Measurements from ENCODE around the gene IRAK1. TPM values are rescaled to one million over a fixed set of nuclear protein-coding genes. Genes with fewer than 3 reads are reported as not detected.

IRAK1 gene
- total and polyA plus RNA-seq, 2 of the 8 experiments (the other 6 are each of a cell fraction or from before 2014, with no cell fraction given): 26.6 to 41.7 TPM

DNA sequence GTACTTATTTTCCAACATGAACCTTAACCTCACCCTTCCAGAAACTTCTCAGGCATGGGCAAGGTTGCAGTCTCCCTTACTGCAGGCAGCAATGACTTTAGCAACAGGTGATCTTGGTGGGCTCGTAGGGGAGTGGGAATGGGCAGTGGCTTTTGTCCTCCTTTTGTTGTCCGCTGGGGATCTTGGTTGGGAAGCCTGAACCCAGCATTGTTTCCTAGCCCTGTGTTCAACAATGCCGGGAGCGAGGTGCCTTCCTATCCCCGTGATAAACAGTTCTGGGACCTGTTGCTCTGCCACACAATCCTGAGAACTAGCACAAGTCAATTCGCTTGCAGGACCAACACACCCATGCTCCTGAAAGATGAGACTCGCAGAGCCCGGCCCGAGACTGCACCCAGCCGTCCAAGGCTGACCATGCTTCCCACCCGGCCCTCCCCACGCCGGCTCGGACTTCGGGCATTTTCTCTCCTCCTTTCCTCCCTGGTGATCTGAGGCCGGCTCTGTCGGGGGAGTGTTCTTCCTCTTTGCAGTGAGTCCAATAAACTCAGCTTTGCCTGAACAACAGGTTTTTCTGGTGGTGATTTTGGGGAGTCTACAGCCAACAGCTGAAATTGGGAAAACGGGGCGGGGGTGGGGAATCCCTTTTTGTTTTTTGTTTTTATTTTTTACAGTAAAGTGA, 20.2 kb downstream of the IRAK1 start:
- no peak overlapping the region for H2BK20ac ChIP-seq (ENCODE audit: low read length)
- ChIA-PET CTCF (ENCODE audit: partially characterized antibody) (interaction anchor here (0.6 to 1.9 kb wide), 3 partner anchors 9 to 14 kb away, joined by 3 to 9 read pairs (median 4); no protein-coding TSS in a partner anchor), POLR2A (ENCODE audit: partially characterized antibody) (interaction anchor here (0.6 to 2.8 kb wide), 5 partner anchors 12 to 130 kb away, joined by 3 to 12 read pairs (median 3); partner anchors contain the start of gene HCFC1)
- H3K9me3 ChIP-seq (ENCODE audit: insufficient read depth in 2 of 2, low read depth in 1 of 2, low read length in 1 of 2): no peaks in the 10 kb centered on the region
- H3K4me2 ChIP-seq (ENCODE audit: insufficient read depth in 1 of 2, low read depth in 2 of 2, low read length in 2 of 2): no peak overlapping the region
- no peak overlapping the region for H3K23ac ChIP-seq (ENCODE audit: insufficient read length)
- WGBS, 2 experiments (ENCODE audit: extremely low coverage in 1 of 2, insufficient coverage in 1 of 2, insufficient read length in 1 of 2, insufficient replicate concordance in 2 of 2, low coverage in 1 of 2, low lambda C conversion rate in 2 of 2, missing lambda C conversion rate in 1 of 2): 78% methylated on average over 5 of the region's 19 CpGs; no CpG with 5 or more reads in 1 of the 2 experiments
- H3K79me1 ChIP-seq (ENCODE audit: low read depth, low read length): no peaks in the 10 kb centered on the region
- no peaks in the 10 kb centered on the region for H3K27me3 ChIP-seq (replicated peaks in 1 of 4; ENCODE audit: control insufficient read depth in 3 of 4, extremely low read depth in 1 of 4, insufficient read depth in 3 of 4, low read length in 3 of 4)
- H3K4me1 ChIP-seq (replicated peaks in 1 of 4; ENCODE audit: control insufficient read depth in 3 of 4, insufficient read depth in 4 of 4, low read length in 3 of 4): peaks cover 0 to 8% (median 0%) of the 10 kb centered on the region in 4 experiments; a peak in 2 of 7 replicates
- no peak overlapping the region for H2AFZ ChIP-seq (ENCODE audit: low read length)
- H2BK15ac ChIP-seq (ENCODE audit: low read length): no peak overlapping the region
- no peak overlapping the region for H3K27ac ChIP-seq (ENCODE audit: low read depth, low read length)
- H3K14ac ChIP-seq (ENCODE audit: insufficient read length): no peak overlapping the region
- no peak overlapping the region for H4K5ac ChIP-seq (ENCODE audit: insufficient read length, low read depth, low read length)
- H3K4ac ChIP-seq (replicated peaks; ENCODE audit: insufficient read length, low read depth, low read length): no peak overlapping the region
- H3K9ac ChIP-seq (replicated peaks in 1 of 4; ENCODE audit: extremely low read depth in 1 of 4, low read depth in 3 of 4, low read length in 3 of 4): no peak overlapping the region
- H2AK5ac ChIP-seq (ENCODE audit: low read depth, low read length): no peak overlapping the region
- H3K4me3 ChIP-seq (ENCODE audit: extremely low read depth in 1 of 4, insufficient read depth in 2 of 4, low read depth in 3 of 4, low read length in 4 of 4): no peak overlapping the region
- no peaks in the 10 kb centered on the region for H3K79me2 ChIP-seq (ENCODE audit: control insufficient read depth in 1 of 2, insufficient read depth in 2 of 2, low read length in 2 of 2)
- no peaks in the 10 kb centered on the region for H4K20me1 ChIP-seq (replicated peaks in 1 of 2; ENCODE audit: control insufficient read depth in 1 of 2, insufficient read depth in 2 of 2, low read length in 2 of 2)
- peak overlapping the region; percentile 66; the same call in 1 of the 2 replicates for H2BK5ac ChIP-seq (ENCODE audit: low read depth, low read length)
- no peak for FAIRE-seq
- no peak overlapping the region for H2BK120ac ChIP-seq (replicated peaks; ENCODE audit: low read depth, low read length)
- H3K23me2 ChIP-seq (ENCODE audit: low read depth, low read length): no peaks in the 10 kb centered on the region; the same call in 1 of the 2 replicates
- H3K18ac ChIP-seq (ENCODE audit: extremely low read depth, low read length): no peak overlapping the region
- H3K56ac ChIP-seq (replicated peaks; ENCODE audit: insufficient read length, low read depth, low read length): no peak overlapping the region
- H2BK12ac ChIP-seq (ENCODE audit: low read depth, low read length): 0 out of 2 replicates have a peak overlapping the region, but pooled peaks have one; percentile 50
- no peaks in the 10 kb centered on the region for H3K36me3 ChIP-seq (ENCODE audit: control insufficient read depth in 2 of 4, insufficient read depth in 4 of 4, low read length in 3 of 4)
- H4K8ac ChIP-seq (ENCODE audit: extremely low read depth, insufficient read depth, low read length): no peak overlapping the region
- H4K91ac ChIP-seq (replicated peaks; ENCODE audit: insufficient read length, low read length): no peak overlapping the region
- TF ChIP-seq FOSL1 (IDR thresholded peaks at IDR 0.05; ENCODE audit: insufficient read depth, low read depth, low read length): no peak
- TF ChIP-seq CHD1 (IDR thresholded peaks at IDR 0.05; ENCODE audit: low read depth, low read length): no peak
- no peak for TF ChIP-seq HDAC6 (IDR thresholded peaks at IDR 0.05; ENCODE audit: low read depth, low read length)
- TF ChIP-seq NRF1 (IDR thresholded peaks at IDR 0.05; ENCODE audit: low read depth, low read length): no peak
- TF ChIP-seq CTBP2 (IDR thresholded peaks at IDR 0.05; ENCODE audit: borderline replicate concordance, insufficient read depth, insufficient read length, low read length): no peak
- no peak for TF ChIP-seq POLR2A (IDR thresholded peaks at IDR 0.05; ENCODE audit: control extremely low read depth in 1 of 2, low read depth in 2 of 2, low read length in 2 of 2)
- TF ChIP-seq TBP (IDR thresholded peaks at IDR 0.05; ENCODE audit: low read depth, low read length): no peak
- DNase-seq (ENCODE audit: low read depth in 1 of 2, low spot score in 2 of 2): no peak
